GM19238 (cell line): ENCODE results near the gene ZNF526.

Source experiments
- DNase-seq: peaks from one replicate; pipeline ENCODE4 v3.0.0; 2011; ENCODE audit warnings: low spot score; ENCODE audit not compliant: insufficient read length

The ZNF526 gene

GRCh38 chr19:42220751-42221097 lies 612 bp downstream of the ZNF526 start:
- no peak for DNase-seq

- no peak for DNase-seq
These were observed 5.0 kb downstream of the ZNF526 start for GRCh38 chr19:42224940-42225717.

- DNase-seq = no peak
These were observed 5.7 kb downstream of the ZNF526 start for GRCh38 chr19:42225718-42226292.

- no peak for DNase-seq
These were observed 6.8 kb downstream of the ZNF526 start for GRCh38 chr19:42226886-42227285.

DNA sequence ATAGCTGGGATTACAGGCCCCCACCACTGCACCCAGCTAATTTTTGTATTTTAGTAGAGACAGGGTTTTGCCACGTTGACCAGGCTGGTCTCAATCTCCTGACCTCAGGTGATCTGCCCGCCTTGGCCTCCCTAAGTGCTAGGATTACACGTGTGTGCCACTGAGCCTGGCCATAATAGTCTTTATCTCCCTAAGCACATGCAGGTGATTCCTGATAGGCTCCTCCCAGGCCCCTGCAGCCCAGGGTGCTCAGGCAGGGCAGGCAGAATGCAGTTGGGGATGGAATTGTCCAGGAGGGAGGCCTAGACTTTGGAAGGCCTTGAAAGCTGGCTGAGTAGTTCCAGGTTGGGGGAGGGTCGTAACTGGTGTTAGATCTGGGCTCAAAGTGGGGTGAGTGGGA lies 8.5 kb downstream of the ZNF526 start:
- DNase-seq = no peak

DNA sequence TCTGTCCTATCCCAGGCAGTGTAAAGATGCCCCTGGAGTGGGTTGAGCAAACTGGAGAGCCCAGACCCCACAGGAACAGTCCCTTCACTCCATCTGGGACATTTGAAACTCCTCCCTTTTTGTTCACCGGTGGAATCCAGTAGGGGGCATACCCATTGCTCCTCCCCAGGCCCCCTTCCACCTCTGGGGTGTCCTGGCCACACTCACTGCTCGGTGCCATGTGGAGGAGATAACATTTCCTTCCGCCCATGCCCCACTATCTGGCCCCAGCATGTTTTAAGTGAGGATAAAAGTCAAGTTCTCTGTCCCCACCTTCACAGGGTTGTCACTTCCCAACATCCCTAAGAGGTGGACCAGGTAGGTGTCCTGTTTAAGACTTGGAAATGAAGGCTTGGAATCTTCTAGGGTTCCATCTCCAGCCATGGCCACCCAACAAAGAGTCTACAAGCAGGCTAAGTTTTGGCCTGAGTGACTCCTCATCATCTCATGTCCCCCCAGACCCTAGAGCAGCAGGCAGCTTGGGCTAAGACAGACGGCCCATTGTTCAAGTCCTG lies 9.3 kb downstream of the ZNF526 start:
- no peak for DNase-seq

DNA sequence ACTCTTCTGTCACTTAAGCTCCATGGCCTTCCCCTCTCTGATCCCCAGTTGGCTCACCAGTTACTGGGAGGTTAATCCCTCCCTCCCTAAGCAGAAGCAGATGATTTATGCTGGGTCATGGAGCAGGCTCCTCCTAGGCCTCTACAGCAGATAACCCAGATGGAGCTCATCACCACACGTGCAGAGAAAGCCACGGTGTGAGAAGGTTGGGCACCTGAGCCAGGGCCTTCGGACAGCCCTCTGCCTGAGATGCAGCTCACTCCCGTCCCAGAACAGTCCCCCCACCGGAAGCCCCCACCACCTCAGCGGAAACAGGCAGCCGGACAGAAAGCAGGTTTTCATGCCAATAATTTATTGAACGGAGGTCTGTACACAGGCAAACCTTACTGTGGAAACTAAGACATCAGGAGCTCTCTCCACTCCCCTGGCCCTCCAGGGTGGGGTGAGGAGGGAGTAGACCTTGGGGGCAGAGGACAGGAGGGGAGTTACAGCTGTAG lies 9.8 kb downstream of the ZNF526 start:
- no peak for DNase-seq

DNA sequence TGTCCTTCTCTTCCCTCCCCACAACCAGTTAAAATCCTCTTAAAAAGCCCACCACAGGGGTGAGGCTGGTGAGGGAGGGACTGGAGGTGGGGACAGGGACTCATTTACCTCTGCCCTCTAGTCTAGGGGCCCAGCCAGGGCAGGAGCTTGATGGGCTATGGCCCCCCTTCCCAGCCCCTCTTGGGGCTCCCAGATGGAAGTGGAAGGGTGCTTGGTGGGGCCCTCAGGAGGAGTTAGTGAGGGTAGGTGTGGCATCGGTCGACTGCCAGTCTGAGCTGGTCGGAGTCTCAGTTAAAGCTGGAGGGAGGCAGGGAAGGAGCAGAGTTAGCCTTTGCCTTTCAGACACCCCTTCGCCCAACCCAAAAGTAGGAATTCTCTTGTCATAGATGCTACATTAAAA lies 10.5 kb downstream of the ZNF526 start:
- no peak for DNase-seq

GRCh38 chr19:42232435-42232834 lies 12.3 kb downstream of the ZNF526 start:
- DNase-seq = no peak

- DNase-seq = no peak
These were observed 13.0 kb downstream of the ZNF526 start for GRCh38 chr19:42233106-42233505.

- no peak for DNase-seq
These were observed 13.7 kb downstream of the ZNF526 start for GRCh38 chr19:42233678-42234292.

- no peak for DNase-seq
These were observed 14.3 kb downstream of the ZNF526 start for GRCh38 chr19:42234364-42234763.

DNA sequence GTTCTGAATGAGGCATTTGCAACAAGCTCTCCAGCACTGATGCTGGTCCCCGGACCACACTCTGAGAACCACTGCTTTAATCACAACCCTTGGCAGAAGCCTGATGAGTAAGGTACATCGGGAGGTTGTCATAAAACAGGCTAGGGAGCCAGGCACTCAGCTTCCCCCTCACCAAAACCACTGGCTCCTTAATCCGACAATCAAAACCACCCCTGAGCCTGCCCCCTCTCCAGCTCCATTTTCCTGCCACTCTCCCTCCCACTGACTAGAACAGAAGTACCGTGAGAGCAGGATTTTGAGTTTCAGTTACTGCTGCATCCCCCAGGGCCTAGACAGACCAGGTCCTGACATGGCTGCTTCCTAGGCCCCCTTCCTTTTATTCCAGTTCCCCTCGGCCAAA lies 15.1 kb downstream of the ZNF526 start:
- DNase-seq = no peak

- DNase-seq = no peak
These were observed 19.6 kb downstream of the ZNF526 start for GRCh38 chr19:42239544-42240220.

DNA sequence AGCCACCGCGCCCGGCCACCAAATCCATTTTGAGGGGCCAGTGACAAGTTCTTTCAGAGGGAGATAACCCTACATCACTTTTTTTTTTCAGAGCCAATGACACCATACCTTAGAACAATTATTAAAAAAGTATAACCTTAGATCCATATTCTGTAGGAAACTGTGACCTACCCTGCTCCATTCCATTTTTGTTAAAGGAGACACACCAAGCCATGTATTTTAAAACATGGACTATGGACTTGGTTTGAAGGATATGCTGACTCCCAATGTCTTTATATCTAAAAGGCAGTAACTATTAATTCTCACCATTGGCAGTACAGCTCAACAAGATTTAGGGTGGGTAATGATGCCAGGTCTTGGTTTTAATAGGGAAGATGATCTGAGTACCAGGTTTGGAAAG lies 21.2 kb downstream of the ZNF526 start:
- DNase-seq = no peak

DNA sequence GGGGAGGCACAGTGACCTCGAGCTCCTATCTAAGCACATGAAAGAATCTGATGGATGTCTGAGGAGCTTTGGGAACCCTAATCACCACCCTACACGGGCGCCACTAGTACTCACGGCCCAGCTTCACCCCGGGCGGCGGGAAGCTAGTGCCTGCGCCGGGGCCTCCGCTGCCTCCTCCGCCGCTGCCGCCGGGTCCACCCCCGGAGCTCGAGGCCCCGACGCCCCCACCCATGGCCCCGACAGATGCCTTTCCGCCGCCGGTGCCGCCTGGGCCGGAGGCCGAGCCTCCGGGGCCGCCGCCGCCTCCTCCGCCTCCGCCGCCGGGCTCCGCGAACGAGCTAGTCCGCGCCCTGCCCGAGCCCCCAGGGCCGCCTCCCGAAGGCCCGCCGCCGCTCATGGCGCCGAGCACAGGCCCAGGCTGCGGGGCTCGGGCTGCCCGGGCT lies 22.0 kb downstream of the ZNF526 start:
- DNase-seq = no peak

GRCh38 chr19:42242512-42243409 lies 22.6 kb downstream of the ZNF526 start, which contains the start of gene GSK3A:
GSK3A (minus strand) TSS chr19:42242602; CDS start chr19:42242465, 137 bp downstream.
- peak; percentile 92 for DNase-seq

GRCh38 chr19:42244347-42245220 lies 24.5 kb downstream of the ZNF526 start:
- peak; percentile 91 for DNase-seq

DNA sequence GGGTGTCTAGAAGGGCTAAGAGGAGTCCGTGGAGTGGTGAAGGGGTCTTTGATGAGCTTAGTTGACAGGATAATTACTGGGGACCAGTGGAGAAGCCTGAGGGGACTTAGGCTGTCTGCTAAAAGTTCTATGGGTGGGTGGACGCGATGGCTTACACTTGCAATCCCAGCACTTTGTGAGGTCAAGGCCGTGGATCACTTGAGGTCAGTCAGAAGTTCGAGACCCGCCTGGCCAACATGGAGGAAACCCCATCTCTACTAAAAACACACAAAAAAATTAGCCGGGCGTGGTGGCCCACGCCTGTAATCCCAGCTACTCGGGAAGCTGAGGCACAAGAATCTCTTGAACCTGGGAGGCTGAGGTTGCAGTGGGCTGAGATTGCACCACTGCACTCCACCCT lies 25.1 kb downstream of the ZNF526 start:
- no peak for DNase-seq
